Measurements from ENCODE around the gene UBE2E1. TPM values are rescaled to one million over a fixed set of nuclear protein-coding genes. Genes with fewer than 3 reads are reported as not detected.
"Not testable (repeated sequence)": the region's sequence is repeated elsewhere in the genome, so short reads cannot be mapped to it uniquely, and the experiment has no call there.

The UBE2E1 gene
- total and polyA plus RNA-seq, 11 donors, result 43.7 to 97.1 (median 65.0) TPM

DNA sequence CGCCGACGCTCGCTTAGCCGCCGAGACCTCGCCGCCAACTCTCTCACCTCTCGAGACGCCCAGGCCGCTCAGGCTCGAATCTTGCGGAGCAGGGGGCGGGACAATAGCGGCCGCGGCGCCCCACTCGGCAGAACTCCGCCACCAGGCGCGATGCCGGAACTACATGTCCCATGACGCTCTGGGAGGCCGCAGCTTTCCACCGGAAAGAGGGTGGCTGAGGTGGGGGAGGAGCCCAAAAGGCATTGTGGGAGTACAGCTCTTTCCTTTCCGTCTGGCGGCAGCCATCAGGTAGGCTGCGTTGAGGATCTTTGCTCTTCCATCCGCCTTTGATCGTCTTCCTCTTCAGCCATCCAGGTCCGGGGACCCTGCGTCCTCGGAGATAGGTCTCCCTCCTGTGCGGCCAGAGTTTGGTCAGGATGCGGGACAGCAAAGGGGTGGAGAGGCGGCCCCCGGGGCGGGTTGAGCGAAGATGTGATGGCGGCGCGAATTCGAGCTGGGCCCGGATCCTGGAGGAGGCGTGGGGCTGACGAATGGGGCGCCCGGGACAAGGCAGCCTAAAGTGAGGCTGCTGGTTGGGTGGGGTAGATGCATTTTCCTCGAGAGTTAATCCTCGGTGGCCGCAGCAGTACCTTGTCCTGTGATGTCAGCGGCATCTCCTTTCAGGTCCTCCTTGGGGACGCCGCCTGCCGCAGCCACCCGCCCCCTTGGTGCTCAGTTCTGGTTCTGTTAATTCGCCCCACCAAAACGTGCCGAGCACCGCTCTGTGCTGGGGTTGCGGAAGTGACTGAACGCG is 111.3 kb downstream of the UBE2E1 start, which contains the start of the genes NKIRAS1 and RPL15:
Gene NKIRAS1, minus strand, starts transcription at position 105 of the 793 bp plus-strand sequence. CDS start 6,086 bp downstream, outside the sequence.
Gene RPL15, plus strand, starts transcription at position 247 of the 793 bp plus-strand sequence. CDS start 728 bp downstream, outside the sequence.
- Histone ChIP-seq H3K27ac (peak within 1 kb of the TSS; percentile 66 to 96 (median 92)), H3K4me1 (peaks cover 7 to 48% (median 25%) of the 10 kb centered on the region in 12 donors), H3K27me3 (no peaks in the 10 kb centered on the region), H3K36me3 (peaks cover 0 to 43% (median 41%) of the 10 kb centered on the region in 9 donors), H3K9me3 (no peaks in the 10 kb centered on the region), H3K4me3 (peak within 1 kb of the TSS; percentile 76 to 99 (median 85))
- TF ChIP-seq CTCF (IDR thresholded peaks at IDR 0.05), result peak; percentile 40 to 73 (median 52)
- TF ChIP-seq POLR2A (IDR thresholded peaks at IDR 0.05), result peak; percentile 58 to 96
- ATAC-seq (peak; percentile 98 to 99 (median 99)), DNase-seq (peak; percentile 97 to 99 (median 98))
- WGBS, 4 donors, result 0 to 1% (median 0%) methylated on average over 22 to 64 of the region's 64 CpGs
- intact Hi-C loops (cut with DNase I), result loop anchor here in 5 of 10 donors (1.0 to 2.0 kb wide), 3 partner anchors 28 to 30 kb away; partner anchors contain the start of gene NR1D2 (in 4 of the 5)

- intact Hi-C loops (cut with DNase I), result loop anchor here in 5 of 10 donors (1.0 to 2.0 kb wide), 3 partner anchors 27 to 29 kb away; partner anchors contain the start of gene NR1D2 (in 4 of the 5)
- WGBS, 4 donors, result 1 to 2% (median 1%) methylated on average over 15 to 21 of the region's 21 CpGs
- ATAC-seq (peak in 2 of 4 donors; percentile 55 to 76), DNase-seq (peak in 2 of 5 donors; percentile 75 to 79)
- H3K9me3 ChIP-seq, H3K27me3 ChIP-seq: not testable (repeated sequence)
- Histone ChIP-seq H3K27ac (peak overlapping the region; percentile 66 to 96 (median 92)), H3K4me1 (peaks cover 7 to 48% (median 25%) of the 10 kb centered on the region in 12 donors), H3K36me3 (peaks cover 0 to 49% (median 43%) of the 10 kb centered on the region in 9 donors), H3K4me3 (peak overlapping the region; percentile 76 to 99 (median 85))
Observed at GRCh38 chr3:23917679-23918303, 112.0 kb downstream of the UBE2E1 start.

GRCh38 chr3:23918331-23918730 is 112.6 kb downstream of the UBE2E1 start:
- intact Hi-C loops (cut with DNase I), result not testable (repeated sequence)
- H3K4me1 ChIP-seq, result peaks cover 7 to 48% (median 25%) of the 10 kb centered on the region in 12 donors
- WGBS, 4 donors, result 27 to 35% (median 27%) methylated on average over 12 of the region's 12 CpGs

DNA sequence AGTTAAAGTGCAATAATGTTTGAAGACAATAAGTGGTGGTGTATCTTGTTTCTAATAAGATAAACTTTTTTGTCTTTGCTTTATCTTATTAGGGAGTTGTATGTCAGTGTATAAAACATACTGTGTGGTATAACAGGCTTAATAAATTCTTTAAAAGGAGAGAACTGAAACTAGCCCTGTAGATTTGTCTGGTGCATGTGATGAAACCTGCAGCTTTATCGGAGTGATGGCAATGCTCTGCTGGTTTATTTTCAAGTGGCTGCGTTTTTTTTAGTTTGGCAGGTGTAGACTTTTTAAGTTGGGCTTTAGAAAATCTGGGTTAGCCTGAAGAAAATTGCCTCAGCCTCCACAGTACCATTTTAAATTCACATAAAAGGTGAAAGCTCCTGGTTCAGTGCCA is 113.9 kb downstream of the UBE2E1 start:
- Histone ChIP-seq H3K9me3 (no peaks in the 10 kb centered on the region), H3K27ac (no peak overlapping the region), H3K4me3 (peak overlapping the region in 1 of 12 donors; percentile 15), H3K4me1 (peaks cover 7 to 46% (median 23%) of the 10 kb centered on the region in 12 donors), H3K27me3 (no peaks in the 10 kb centered on the region), H3K36me3 (peaks cover 0 to 51% (median 43%) of the 10 kb centered on the region in 9 donors)
- TF ChIP-seq POLR2A (IDR thresholded peaks at IDR 0.05), result no peak
- TF ChIP-seq CTCF (IDR thresholded peaks at IDR 0.05), result no peak
- WGBS, 4 donors, result 38 to 61% (median 49%) methylated on average over 2 of the region's 2 CpGs
- no peak for ATAC-seq
- intact Hi-C loops (cut with DNase I), result loop anchor here in 1 of 10 donors (2.0 kb wide), 1 partner anchor 25 kb away; the partner anchor contains the start of gene NR1D2
- DNase-seq, result no peak

More at GRCh38 chr3:23918331-23918730, 112.6 kb downstream of the UBE2E1 start:
- Histone ChIP-seq H3K4me3 (peak overlapping the region; percentile 76 to 99 (median 85)), H3K27ac (peak overlapping the region in 10 of 12 donors; percentile 79 to 96 (median 93)), H3K36me3 (peaks cover 0 to 51% (median 43%) of the 10 kb centered on the region in 9 donors)
- not testable (repeated sequence) for H3K9me3 ChIP-seq, H3K27me3 ChIP-seq, DNase-seq, ATAC-seq
